NB4 (cell line): ENCODE measurements around the gene MMEL1.

ENCODE experiments used
- DNase-seq: peaks from one replicate; pipeline ENCODE4 v3.0.0; 2010; ENCODE audit warnings: low read depth
- H3K4me3 ChIP-seq: one replicate; pipeline ENCODE4 v1.5.1; 2011; ENCODE audit warnings: mild to moderate bottlenecking, low read depth, low read length, moderate library complexity
- CTCF ChIP-seq: IDR thresholded peaks from one replicate; pipeline ENCODE4 v1.5.1; 2012; ENCODE audit warnings: low read depth, low read length
- MAX ChIP-seq: IDR thresholded peaks from 2 replicates; pipeline ENCODE4 v1.6.1; 2011; ENCODE audit warnings: low read depth, low read length
- MYC ChIP-seq: IDR thresholded peaks from 2 replicates; pipeline ENCODE4 v1.6.1; 2011; ENCODE audit warnings: low read depth, low read length
- POLR2A ChIP-seq: IDR thresholded peaks from 2 replicates; pipeline ENCODE4 v1.6.1; 2011; ENCODE audit warnings: mild to moderate bottlenecking; ENCODE audit not compliant: insufficient read length; ENCODE audit errors: extremely low read depth

Gene MMEL1

GRCh38 chr1:2541619-2542245 is 91.1 kb downstream of the MMEL1 start:
- H3K4me3 ChIP-seq, result no peak overlapping the region
- no peak for DNase-seq
- TF ChIP-seq CTCF (no peak), POLR2A (no peak), MAX (no peak), MYC (no peak)

- no peak for DNase-seq
- no peak overlapping the region for H3K4me3 ChIP-seq
- no peak for TF ChIP-seq CTCF
- TF ChIP-seq POLR2A, result no peak
- no peak for TF ChIP-seq MAX
- no peak for TF ChIP-seq MYC
These were observed 91.9 kb downstream of the MMEL1 start for GRCh38 chr1:2540816-2541492.
